SK-N-SH (cell line): ENCODE results near the gene CMA1. TPM values are rescaled to one million over a fixed set of nuclear protein-coding genes. Genes with fewer than 3 reads are reported as not detected.

ENCODE experiments used
- CTCF ChIA-PET: fragments of 300-600, 350-600 bp; formaldehyde crosslinking; extraction: SDS; loops from one replicate; lab custom pipeline; 2021; lab: Yijun Ruan, JAX
- POLR2A ChIA-PET: fragments of 350-600 bp; sonication (Branson Sonifier 250); formaldehyde crosslinking; extraction: SDS; loops from one replicate; lab custom pipeline; 2020; ENCODE audit warnings: antibody characterized with exemption, inconsistent platforms; lab: Yijun Ruan, JAX
- DNase-seq: peaks from one replicate; pipeline ENCODE4 v3.0.0; 2012
- H2AFZ ChIP-seq: fragments of 200-600 bp; sonication (generic); 2 replicates; pipeline ENCODE4 v1.8.1; 2016; ENCODE audit warnings: antibody characterized with exemption, mild to moderate bottlenecking, low read depth
- H3F3A ChIP-seq: fragments of 200-600 bp; sonication (generic); replicated peaks from 2 replicates; pipeline ENCODE3; 2016; ENCODE audit warnings: antibody characterized with exemption, mild to moderate bottlenecking; ENCODE audit not compliant: insufficient read depth
- H3K27ac ChIP-seq, 2 experiments: fragments of 200-500 bp in 1 of 2; fragments of 200-600 bp in 1 of 2; sonication (Bioruptor generic) in 1 of 2; sonication (generic), shearing (Covaris generic) in 1 of 2; 2 replicates each; pipeline versions ENCODE4 v1.5.1 to v1.6.1; 2014 to 2016; ENCODE audit warnings: low read depth in 2 of 2, inconsistent platforms in 1 of 2, low read length in 1 of 2, mild to moderate bottlenecking in 1 of 2, mixed read lengths in 1 of 2
- H3K27me3 ChIP-seq: fragments of 200-600 bp; sonication (generic), shearing (Covaris generic); 2 replicates; pipeline ENCODE4 v1.6.1; 2016; ENCODE audit warnings: mixed run types; ENCODE audit not compliant: insufficient read depth
- H3K36me3 ChIP-seq, 2 experiments: fragments of 200-500 bp in 1 of 2; fragments of 200-600 bp in 1 of 2; sonication (Bioruptor generic) in 1 of 2; sonication (generic) in 1 of 2; replicated peaks in 1 of 2; 2 replicates each; pipeline versions ENCODE3 to v1.5.1; 2014 to 2016; ENCODE audit warnings: low read length in 1 of 2, mild to moderate bottlenecking in 1 of 2; ENCODE audit not compliant: insufficient read depth in 2 of 2, control insufficient read depth in 1 of 2
- H3K4me1 ChIP-seq, 2 experiments: fragments of 200-500 bp in 1 of 2; fragments of 200-600 bp in 1 of 2; sonication (Bioruptor generic) in 1 of 2; sonication (generic), shearing (Covaris generic) in 1 of 2; 2 replicates each; pipeline versions ENCODE4 v1.5.1 to v1.6.1; 2014 to 2016; ENCODE audit warnings: low read depth in 1 of 2, low read length in 1 of 2, mixed run types in 1 of 2; ENCODE audit not compliant: insufficient read depth in 2 of 2, control insufficient read depth in 1 of 2
- H3K4me2 ChIP-seq: fragments of 200-600 bp; sonication (generic), shearing (Covaris generic); 2 replicates; pipeline ENCODE4 v1.6.1; 2017; ENCODE audit warnings: mixed run types
- H3K4me3 ChIP-seq, 2 experiments: fragments of 200-500 bp in 1 of 2; fragments of 200-600 bp in 1 of 2; sonication (Bioruptor generic) in 1 of 2; sonication (generic), shearing (Covaris generic) in 1 of 2; 2 replicates each; pipeline versions ENCODE4 v1.5.1 to v1.8.1; 2014 to 2016; ENCODE audit warnings: low read depth in 2 of 2, inconsistent platforms in 1 of 2, low read length in 1 of 2, mild to moderate bottlenecking in 1 of 2, mixed read lengths in 1 of 2, moderate library complexity in 1 of 2
- H3K79me2 ChIP-seq: fragments of 200-600 bp; sonication (generic); 2 replicates; pipeline ENCODE4 v1.8.1; 2017; ENCODE audit warnings: mild to moderate bottlenecking; ENCODE audit not compliant: insufficient read depth
- H3K9ac ChIP-seq: fragments of 200-600 bp; sonication (generic); 2 replicates; pipeline ENCODE4 v1.6.1; 2017; ENCODE audit warnings: mixed run types
- H3K9me2 ChIP-seq: fragments of 200-600 bp; sonication (generic); 2 replicates; pipeline ENCODE4 v1.6.1; 2017; ENCODE audit warnings: mixed run types
- H3K9me3 ChIP-seq: fragments of 200-600 bp; sonication (generic); 2 replicates; pipeline ENCODE4 v1.6.1; 2017; ENCODE audit warnings: mixed run types, mild to moderate bottlenecking, moderate library complexity
- H4K20me1 ChIP-seq: fragments of 200-600 bp; sonication (generic); 2 replicates; pipeline ENCODE4 v1.6.1; 2017; ENCODE audit warnings: mild to moderate bottlenecking, mixed run types; ENCODE audit not compliant: insufficient read depth
- CHD2 ChIP-seq: fragments of 150-350 bp; IDR thresholded peaks from 2 replicates; pipeline ENCODE4 v1.6.1; 2018; ENCODE audit warnings: low read length; ENCODE audit not compliant: partially characterized antibody
- CTCF ChIP-seq: fragments of 200-600 bp; sonication (generic); IDR thresholded peaks from 2 replicates; pipeline ENCODE4 v1.6.1; 2017; ENCODE audit warnings: antibody characterized with exemption, mild to moderate bottlenecking, moderate library complexity
- ELF1 ChIP-seq: IDR thresholded peaks from 2 replicates; pipeline ENCODE4 v1.4.0; 2012
- EP300 ChIP-seq, 2 experiments: IDR thresholded peaks; 2 replicates each; pipeline versions ENCODE4 v1.4.0 to v1.6.1; 2012; ENCODE audit warnings: borderline replicate concordance in 1 of 2, low read depth in 1 of 2, low read length in 1 of 2
- FOSL2 ChIP-seq: IDR thresholded peaks from 2 replicates; pipeline ENCODE4 v1.4.0; 2012; ENCODE audit warnings: low read depth, mild to moderate bottlenecking, moderate library complexity, borderline replicate concordance
- GABPA ChIP-seq: IDR thresholded peaks from 2 replicates; pipeline ENCODE4 v1.4.0; 2012; ENCODE audit warnings: low read depth, mild to moderate bottlenecking
- IRF3 ChIP-seq: fragments of 150-350 bp; IDR thresholded peaks from 2 replicates; pipeline ENCODE4 v1.6.1; 2016; ENCODE audit warnings: mild to moderate bottlenecking, low read depth, low read length
- MAX ChIP-seq: IDR thresholded peaks from 2 replicates; pipeline ENCODE4 v1.4.0; 2012; ENCODE audit warnings: low read depth
- MEF2A ChIP-seq: IDR thresholded peaks from 2 replicates; pipeline ENCODE4 v1.4.0; 2012; ENCODE audit warnings: low read depth, borderline replicate concordance
- MXI1 ChIP-seq: IDR thresholded peaks from 2 replicates; pipeline ENCODE4 v1.6.1; 2012; ENCODE audit warnings: mild to moderate bottlenecking, low read depth, low read length, improper control_type of control experiment
- NFIC ChIP-seq: IDR thresholded peaks from 2 replicates; pipeline ENCODE4 v1.4.0; 2012; ENCODE audit warnings: borderline replicate concordance
- NRF1 ChIP-seq: IDR thresholded peaks from 2 replicates; pipeline ENCODE4 v1.6.1; 2012; ENCODE audit warnings: low read depth, mild to moderate bottlenecking, low read length
- POLR2AphosphoS5 ChIP-seq: IDR thresholded peaks from 2 replicates; pipeline ENCODE4 v1.6.1; 2012; ENCODE audit warnings: low read depth, low read length
- RAD21 ChIP-seq: IDR thresholded peaks from 2 replicates; pipeline ENCODE4 v1.6.1; 2012; ENCODE audit warnings: mild to moderate bottlenecking, low read length
- RCOR1 ChIP-seq: fragments of 150-350 bp; IDR thresholded peaks from 2 replicates; pipeline ENCODE4 v1.6.1; 2017; ENCODE audit warnings: antibody characterized with exemption, low read length
- SMC3 ChIP-seq: IDR thresholded peaks from 2 replicates; pipeline ENCODE4 v1.6.1; 2012; ENCODE audit warnings: low read depth, low read length, improper control_type of control experiment
- TAF1 ChIP-seq: IDR thresholded peaks from 2 replicates; pipeline ENCODE4 v1.6.1; 2012; ENCODE audit warnings: low read depth, mild to moderate bottlenecking, low read length, moderate library complexity, borderline replicate concordance
- TCF12 ChIP-seq: IDR thresholded peaks from 2 replicates; pipeline ENCODE4 v1.4.0; 2012
- TEAD4 ChIP-seq: IDR thresholded peaks from 2 replicates; pipeline ENCODE4 v1.4.0; 2012; ENCODE audit warnings: mild to moderate bottlenecking, borderline replicate concordance; ENCODE audit not compliant: insufficient read depth
- USF1 ChIP-seq: IDR thresholded peaks from 2 replicates; pipeline ENCODE4 v1.4.0; 2012; ENCODE audit warnings: low read depth, borderline replicate concordance
- YY1 ChIP-seq: IDR thresholded peaks from 2 replicates; pipeline ENCODE4 v1.4.0; 2012; ENCODE audit warnings: low read depth, mild to moderate bottlenecking
- whole genome bisulfite sequencing: methylation state at CpG from one replicate; pipeline ENCODE4 v1.1.6; 2017; ENCODE audit warnings: low lambda C conversion rate; 5-methylcytosine and 5-hydroxymethylcytosine counted together
- polyA plus RNA-seq, 3 experiments: library from polyadenylated mRNA; depleted of rRNA; stranded (reverse); fragments of >200 nt; gene quantifications; 2 replicates each; pipeline ENCODE4 v1.2.3, GENCODE V29; 2012

CMA1 gene
- polyA plus RNA-seq, 1 of the 3 experiments (the other 2 are of a cell fraction), result not detected

GRCh38 chr14:24506443-24506842 is 1.6 kb downstream of the CMA1 start:
- no peak for DNase-seq
- ChIA-PET POLR2A (no interaction called here), CTCF (interaction anchor here (1.1 kb wide), 1 partner anchor 100 kb away, joined by 3 read pairs; no protein-coding TSS in a partner anchor)
- H4K20me1 ChIP-seq, result no peaks in the 10 kb centered on the region
- H3K9me3 ChIP-seq, result no peaks in the 10 kb centered on the region
- no peaks in the 10 kb centered on the region for H3K9me2 ChIP-seq
- no peak overlapping the region for H2AFZ ChIP-seq
- no peak overlapping the region for H3K27ac ChIP-seq
- no peaks in the 10 kb centered on the region for H3K36me3 ChIP-seq
- no peaks in the 10 kb centered on the region for H3K27me3 ChIP-seq
- 12% methylated on average over 6 of the region's 6 CpGs for WGBS
- H3K9ac ChIP-seq, result no peak overlapping the region
- H3K79me2 ChIP-seq, result no peaks in the 10 kb centered on the region
- TF ChIP-seq SMC3, result no peak
- TF ChIP-seq ELF1, result no peak
- no peak for TF ChIP-seq MEF2A
- no peak for TF ChIP-seq NFIC
- TF ChIP-seq EP300 (IDR thresholded peaks at IDR 0.05; ENCODE audit: borderline replicate concordance in 1 of 2, low read depth in 1 of 2, low read length in 1 of 2), result no peak
- no peak for TF ChIP-seq TCF12
- H3K4me1 ChIP-seq, result no peaks in the 10 kb centered on the region
- no peak overlapping the region for H3K4me2 ChIP-seq
- H3F3A ChIP-seq, result no peaks in the 10 kb centered on the region
- H3K4me3 ChIP-seq, result no peak overlapping the region

GRCh38 chr14:24504425-24504950 is 3.6 kb downstream of the CMA1 start:
- Histone ChIP-seq H3K4me2 (no peak overlapping the region), H3K79me2 (no peaks in the 10 kb centered on the region), H3F3A (no peaks in the 10 kb centered on the region), H3K9me2 (no peaks in the 10 kb centered on the region), H3K4me1 (no peaks in the 10 kb centered on the region), H3K36me3 (no peaks in the 10 kb centered on the region), H3K27me3 (no peaks in the 10 kb centered on the region), H2AFZ (no peak overlapping the region), H4K20me1 (no peaks in the 10 kb centered on the region)
- 1% methylated on average over 5 of the region's 5 CpGs for WGBS
- CTCF ChIA-PET, result no interaction called here
- TF ChIP-seq NRF1, result no peak
- no peak for TF ChIP-seq RAD21
- TF ChIP-seq YY1, result no peak
- TF ChIP-seq TEAD4, result no peak
- no peak for TF ChIP-seq RCOR1
- TF ChIP-seq CTCF, result no peak
- no peak for TF ChIP-seq TAF1
- TF ChIP-seq USF1, result no peak
- TF ChIP-seq MXI1, result no peak
- no peak for TF ChIP-seq GABPA
- no peak for TF ChIP-seq SMC3
- TF ChIP-seq NFIC, result no peak
- no peak for TF ChIP-seq MAX
- no peak for TF ChIP-seq POLR2AphosphoS5
- TF ChIP-seq MEF2A, result no peak
- TF ChIP-seq CHD2, result no peak
- no peak for TF ChIP-seq IRF3
- TF ChIP-seq FOSL2, result no peak
- TF ChIP-seq, all 33 proteins: peak for 0
- no peak for DNase-seq
- Histone ChIP-seq H3K27ac (no peak overlapping the region), H3K9me3 (no peaks in the 10 kb centered on the region), H3K4me3 (no peak overlapping the region), H3K9ac (no peak overlapping the region)
- POLR2A ChIA-PET, result no interaction called here
